NCI-H2196 (cell line): ENCODE measurements around the gene ACAT2.
"Not testable (repeated sequence)": the region's sequence is repeated elsewhere in the genome, so short reads cannot be mapped to it uniquely, and the experiment has no call there.

Experiments
- DNase-seq: peaks from one replicate; lab custom pipeline; 2025; ENCODE audit not compliant: unreplicated experiment; lab: John Stamatoyannopoulos, UW

The ACAT2 gene

DNA sequence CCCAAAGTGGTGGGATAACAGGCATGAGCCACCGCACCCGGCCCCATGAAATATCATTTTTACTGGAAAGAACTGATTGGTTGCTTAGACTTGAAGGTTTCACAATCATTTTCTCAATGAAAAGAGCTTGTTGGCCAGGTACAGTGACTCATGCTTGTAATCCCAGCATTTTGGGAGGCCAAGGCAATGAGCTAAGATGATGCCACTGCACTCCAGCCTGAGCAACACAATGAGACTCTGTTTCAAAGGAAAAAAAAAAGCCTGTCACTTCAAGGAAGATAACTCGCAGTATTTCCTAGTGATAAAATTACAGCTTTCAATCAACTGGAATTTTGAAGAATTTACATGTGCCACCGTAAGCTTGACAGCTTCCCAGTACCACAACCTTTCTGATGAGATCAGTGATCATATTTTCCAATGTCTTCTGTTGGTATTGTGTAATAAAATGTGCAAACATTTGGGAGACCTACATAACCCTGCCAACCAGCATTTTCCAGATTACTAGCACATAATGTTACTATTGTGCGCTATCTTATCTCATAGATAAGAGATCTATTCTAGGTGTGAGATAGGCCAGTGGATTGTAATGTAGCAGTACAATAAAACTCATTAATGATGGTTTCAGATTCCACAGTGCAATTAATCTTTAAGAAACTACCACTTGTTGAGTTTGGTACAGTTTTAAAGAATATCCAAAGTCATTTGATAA lies 45.5 kb downstream of the ACAT2 start:
- no peak for DNase-seq

DNA sequence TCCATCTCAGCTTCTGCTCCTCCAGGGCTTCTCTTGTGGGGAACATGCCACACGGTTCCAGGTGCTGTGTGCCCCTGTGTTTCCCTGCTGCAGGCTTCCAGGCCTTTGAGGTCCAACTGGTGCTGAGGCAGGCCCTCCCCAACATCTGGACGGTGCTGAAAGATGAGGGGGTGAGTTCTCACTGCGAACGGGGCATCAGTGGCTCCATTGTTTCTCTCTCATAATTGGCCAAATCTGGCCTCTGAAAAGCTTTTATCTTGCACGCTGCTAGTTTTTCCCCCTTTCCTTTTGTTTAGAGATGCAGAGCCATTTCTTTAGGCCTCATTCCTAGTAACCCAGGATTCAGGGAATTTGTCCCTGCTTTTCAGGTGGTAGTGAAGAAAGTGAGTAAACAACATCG lies 46.8 kb downstream of the ACAT2 start:
- no peak for DNase-seq

DNA sequence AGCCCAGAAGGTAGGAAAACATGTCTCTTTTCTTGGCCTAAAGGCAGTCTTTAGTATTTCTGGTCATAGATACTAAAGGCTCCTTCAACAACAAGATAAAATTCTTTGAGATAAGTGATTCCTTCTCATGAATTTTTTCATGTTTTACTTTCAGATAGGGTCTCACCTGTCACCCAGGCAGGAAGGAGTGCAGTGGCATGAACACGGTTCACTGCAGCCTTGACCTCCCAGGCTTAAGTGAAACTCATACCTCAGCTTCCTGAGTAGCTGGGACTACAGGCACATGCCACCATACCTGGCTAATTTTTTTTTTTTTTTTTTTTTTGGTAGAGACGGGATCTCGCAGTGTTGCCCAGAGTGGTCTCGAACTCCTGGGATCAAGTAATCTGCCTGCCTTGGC lies 47.3 kb downstream of the ACAT2 start:
- no peak for DNase-seq

DNA sequence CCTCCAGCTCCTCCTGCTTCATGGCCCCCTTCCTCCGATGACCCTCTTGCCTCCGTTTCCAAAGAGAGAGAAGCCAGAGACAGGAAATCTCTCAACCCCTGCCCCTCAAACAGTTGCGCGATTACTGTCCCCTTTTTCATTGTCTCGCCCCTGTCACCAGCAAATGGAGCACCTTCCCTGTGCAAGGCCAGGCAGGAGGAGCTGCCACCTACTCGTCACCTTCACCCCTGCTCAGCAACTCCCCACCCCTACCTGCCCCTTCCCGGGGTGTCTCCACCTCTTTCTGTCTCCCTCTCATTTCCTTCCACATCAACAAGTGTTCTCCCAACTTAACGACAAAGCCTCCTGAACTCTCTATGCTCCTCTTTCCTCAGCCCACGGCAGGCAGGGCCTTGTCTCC lies 51.9 kb downstream of the ACAT2 start:
- DNase-seq: no peak

DNA sequence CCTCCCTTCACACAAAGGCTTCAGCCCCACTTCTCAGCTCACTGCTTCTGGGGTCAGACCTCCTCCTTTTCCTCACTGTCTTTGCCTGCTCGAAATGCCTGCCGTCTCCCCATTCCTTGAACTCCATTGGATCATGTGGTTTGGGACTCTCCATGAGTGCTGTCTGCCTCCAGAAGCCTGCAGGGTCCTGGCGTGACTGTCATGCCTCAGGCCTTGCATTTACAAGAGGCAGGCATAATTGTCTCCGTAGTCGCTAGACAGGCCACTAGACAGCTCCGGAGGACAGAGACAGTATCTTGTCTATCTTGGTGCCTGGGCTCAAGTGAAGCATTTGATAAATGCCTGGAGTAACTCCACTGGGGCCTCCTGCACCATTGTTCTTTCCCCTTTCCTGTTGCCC lies 53.6 kb downstream of the ACAT2 start:
- no peak for DNase-seq

DNA sequence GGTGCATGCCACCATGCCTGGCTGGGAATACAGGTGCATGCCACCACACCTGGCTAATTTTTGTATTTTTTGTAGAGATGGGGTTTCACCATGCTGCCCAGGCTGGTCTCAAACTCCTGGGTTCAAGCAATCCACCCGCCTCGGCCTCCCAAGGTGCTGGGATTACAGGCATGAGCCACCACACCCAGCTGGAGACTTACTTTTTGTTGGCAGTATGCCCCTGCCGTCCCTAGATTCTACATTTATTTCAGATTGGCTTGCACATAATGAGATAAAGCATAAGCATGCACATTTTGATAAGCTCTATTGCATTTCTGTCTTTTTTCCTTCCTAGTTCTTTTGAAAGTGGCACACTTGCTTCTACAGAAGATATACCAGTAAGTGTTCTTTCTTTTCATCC lies 54.9 kb downstream of the ACAT2 start:
- DNase-seq: not testable (repeated sequence)

DNA sequence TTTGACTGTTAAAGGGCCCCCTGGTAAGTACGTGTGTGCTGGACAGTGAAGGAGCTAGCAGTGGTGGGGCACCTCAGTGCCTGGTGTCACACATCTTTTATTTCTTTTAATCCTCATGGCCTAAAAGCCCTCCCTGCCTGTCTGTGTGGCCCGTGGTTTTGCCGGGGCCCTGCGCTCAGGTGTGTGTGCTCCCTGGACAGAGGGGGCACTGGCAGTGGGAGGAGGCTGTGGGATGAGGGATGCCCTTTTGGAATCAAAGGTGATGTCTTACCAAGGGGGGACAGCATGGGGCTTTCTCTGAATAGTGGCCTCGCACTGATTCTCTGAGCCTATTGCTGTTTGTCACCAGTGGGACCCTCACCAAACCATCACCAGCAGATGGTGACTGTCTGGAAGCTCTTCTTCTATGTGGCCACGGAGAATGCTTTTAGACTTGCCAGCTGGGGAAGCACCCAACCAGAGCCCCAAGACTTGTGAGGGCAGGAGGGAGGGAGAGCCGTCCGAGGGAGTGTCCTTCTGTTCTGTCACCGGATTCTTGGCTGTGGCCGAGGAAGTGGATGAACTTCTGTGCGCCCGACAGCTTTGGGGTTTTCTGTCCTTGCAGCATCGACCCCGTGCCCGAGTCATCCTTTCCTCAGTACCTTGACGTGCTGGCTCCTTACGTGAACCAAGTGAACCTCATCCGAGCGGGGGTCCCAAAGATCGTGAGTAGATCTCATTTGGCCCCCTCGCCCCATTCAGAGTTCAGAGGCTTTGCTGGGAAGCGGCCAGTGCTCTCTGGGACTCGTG lies 56.3 kb downstream of the ACAT2 start:
- DNase-seq: no peak

DNA sequence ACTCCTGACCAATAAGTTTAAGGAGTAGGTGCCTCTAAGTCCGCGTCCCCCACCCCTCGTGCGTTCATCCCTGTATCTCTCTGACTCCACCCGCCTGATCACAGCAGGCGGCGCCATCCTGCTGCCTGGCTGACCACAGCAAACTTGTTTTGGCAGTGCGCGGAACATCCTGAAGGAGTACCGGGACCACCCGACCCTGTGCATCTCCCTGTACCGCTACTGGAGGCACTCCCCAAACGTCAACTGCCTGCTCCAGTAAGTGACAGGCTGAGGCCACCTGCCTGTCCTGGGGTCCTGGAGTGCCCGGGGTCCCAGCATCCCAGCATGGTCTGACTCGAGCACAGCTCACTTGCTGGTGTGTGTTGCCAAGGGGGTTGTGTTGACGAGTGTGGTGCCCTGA lies 57.3 kb downstream of the ACAT2 start:
- DNase-seq: no peak

DNA sequence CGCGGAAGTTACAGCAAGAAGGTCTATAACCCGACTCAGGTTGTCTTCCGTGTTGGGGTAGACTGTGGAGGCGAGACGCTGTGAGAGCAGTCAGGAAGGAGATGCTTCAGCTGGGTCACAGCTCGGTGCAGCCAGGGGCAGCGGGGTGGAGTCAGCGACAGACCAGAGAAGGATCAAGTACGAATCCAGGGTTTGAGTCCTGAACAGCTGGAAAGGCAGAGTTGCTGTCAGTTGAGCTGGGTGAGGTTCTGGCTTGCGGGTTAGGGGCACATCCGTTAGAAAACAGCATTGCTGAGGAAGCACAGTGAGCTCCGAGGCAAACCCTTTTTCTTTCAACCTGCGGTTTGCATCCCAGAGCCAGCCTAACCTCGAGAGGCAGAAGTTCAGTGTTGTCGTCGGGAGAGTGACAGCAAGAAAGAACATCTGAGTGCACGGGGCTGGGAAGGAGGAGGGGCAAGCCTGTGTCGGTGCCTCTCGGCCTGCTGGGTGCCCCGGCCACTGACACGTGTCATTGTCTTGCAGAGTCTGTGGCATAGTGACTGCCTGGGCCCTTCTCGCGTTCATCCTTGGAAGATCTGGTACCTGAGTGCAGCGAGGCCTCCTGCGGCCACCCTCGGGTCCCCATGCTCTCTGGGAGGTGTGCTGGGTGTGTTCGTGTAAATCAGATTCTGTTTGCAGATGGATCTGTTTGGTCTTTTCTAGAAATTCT lies 58.2 kb downstream of the ACAT2 start:
- DNase-seq: no peak

DNA sequence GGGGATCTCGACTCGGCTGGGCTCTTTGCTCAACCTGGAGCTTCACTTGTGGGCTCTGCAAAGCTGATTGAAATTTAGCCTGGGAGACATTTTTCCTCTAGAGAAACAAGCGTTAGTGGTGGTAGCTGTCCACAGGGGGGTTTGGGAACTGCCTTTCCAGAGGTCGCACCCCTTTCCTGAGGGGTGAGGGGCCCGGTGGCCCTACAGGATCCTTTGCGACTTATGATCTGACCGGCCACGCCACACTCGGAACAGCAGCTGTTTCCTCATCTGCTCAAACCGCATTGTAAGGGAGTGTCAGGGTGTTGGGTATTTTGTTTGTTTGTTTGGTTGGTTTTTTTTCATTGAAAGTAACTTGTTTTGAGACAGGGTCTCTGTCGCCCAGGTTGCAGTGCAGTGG lies 59.3 kb downstream of the ACAT2 start:
- no peak for DNase-seq

DNA sequence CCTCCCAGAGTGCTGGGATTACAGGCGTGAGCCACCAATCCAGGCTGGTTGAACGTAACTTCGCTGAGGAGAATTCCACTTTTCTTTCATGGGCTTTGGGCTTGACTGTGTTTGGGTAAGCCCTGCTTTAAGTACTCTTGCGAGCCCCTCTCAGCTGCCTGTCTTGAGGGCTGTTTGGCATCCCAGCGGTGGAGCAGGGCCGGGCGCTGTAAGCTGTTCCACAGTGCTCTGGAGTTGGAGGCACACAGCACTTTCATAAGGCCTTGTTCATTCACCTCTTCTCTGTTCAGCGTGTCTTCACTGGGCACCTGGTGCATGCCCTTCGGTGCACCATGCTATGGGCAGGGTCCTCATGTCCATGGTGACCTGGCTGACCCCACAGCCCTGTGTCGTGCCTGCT lies 59.9 kb downstream of the ACAT2 start:
- no peak for DNase-seq

DNA sequence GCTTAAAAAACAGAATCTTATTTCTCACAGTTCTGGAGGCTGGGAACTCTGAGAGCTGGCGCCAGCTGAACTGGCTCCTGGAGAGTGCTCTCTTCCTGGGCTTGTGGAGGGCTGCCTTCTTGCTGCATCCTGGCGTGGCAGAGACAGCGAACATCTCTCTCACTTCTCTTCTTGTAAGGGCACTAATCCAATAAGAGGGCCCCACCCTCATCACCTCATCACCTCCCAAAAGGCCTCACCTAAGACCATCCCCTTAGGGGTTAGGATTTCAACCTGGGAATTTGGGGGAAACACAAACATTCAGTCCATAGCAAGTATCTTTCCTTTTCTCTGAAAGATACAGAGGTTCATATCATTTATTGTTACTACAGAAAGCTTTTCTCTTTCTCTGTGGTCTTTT lies 62.1 kb downstream of the ACAT2 start:
- no peak for DNase-seq

DNA sequence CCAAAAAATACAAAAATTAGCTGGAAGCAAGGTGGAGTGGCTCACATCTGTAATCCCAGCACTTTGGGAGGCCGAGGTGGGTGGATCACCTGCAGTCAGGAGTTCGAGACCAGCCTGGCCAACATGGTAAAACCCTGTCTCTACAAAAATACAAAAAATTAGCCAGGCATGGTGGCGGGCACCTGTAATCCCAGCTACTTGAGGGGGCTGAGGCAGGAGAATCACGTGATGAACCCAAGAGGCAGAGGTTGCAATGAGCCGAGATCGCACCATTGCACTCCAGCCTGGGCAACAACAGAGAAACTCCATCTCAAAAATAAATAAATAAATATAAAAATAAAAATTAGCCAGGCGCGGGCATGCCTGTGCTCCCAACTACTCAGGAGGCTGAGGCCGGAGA lies 62.8 kb downstream of the ACAT2 start:
- DNase-seq: not testable (repeated sequence)

DNA sequence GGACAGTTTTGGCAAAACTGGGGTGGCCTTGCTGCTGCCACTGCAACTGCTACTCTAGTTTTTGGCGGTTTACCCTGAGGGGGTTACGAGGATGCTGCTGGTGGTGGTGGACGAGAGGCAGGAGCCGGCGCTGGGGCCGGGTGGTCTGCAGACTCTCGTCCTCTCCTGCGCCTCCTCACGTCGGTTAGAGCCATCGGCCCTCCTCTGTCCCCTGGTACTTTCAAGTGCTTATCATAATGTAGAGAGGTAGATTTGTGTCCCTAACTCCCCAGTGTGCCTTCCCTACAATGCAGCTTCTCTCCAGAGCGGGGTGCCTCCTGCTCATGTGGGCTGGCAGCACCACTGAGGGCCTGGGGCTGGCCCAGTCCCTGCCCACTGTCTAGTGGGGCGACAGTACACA lies 64.2 kb downstream of the ACAT2 start:
- no peak for DNase-seq

DNA sequence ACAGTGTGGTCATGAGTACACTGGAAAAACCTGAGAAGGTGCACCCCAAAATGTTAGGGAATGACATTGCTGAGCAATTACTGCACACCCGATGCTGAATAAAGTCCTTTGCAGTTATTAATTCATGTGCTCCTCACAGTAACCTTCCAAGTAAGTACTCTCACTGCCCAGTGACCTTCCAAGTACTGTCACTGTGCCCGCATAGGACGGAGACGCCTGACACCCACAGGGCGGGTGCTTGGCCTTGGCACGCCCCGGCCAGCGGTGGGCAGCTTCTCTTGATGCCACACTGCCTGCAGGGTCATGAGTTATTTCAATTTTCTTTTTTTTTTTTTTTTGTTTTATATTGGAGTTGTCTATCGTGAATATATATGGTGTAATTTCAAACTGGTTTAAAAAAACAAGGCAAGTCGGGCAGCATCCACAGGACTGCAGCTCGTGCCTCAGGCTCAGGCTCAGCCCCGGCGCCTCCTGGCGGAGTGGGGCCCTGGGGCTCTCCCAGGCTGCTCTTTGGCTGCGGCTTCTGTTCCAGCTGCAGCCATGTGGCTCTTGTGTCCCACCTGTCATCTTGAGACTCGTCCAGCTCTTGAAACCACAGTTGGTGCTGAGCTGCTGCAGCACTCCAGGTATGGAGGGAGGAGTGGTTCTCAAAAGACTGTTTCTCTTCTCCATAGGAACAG lies 65.3 kb downstream of the ACAT2 start:
- DNase-seq: no peak

DNA sequence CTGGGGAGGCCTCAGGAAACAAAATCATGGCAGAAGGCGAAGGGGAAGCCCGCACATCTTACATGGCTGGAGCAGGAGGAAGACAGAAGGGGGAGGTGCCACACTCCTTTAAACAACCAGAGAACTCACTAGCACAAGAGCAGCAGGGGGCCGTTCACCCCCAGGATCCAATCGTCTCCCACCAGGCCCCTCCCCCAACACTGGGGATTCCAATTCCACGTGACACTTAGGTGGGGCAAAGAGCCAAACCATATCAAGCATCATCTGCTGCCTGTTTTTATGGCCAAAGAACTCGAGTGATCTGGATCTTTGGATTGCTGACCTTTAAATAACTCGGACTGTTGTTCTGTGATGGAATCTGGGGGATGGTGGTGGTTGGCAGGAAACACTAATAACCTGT lies 66.2 kb downstream of the ACAT2 start:
- DNase-seq: no peak
